GM12872 (cell line): ENCODE data around the gene ACSS3.

ENCODE experiments used
- TF ChIP-seq, protein P1 (sequence below): IDR thresholded peaks from 3 replicates; pipeline ENCODE4 v1.5.1; 2011; ENCODE audit warnings: low read depth, mild to moderate bottlenecking, low read length, moderate library complexity; ENCODE audit not compliant: insufficient read depth

ACSS3 gene

DNA sequence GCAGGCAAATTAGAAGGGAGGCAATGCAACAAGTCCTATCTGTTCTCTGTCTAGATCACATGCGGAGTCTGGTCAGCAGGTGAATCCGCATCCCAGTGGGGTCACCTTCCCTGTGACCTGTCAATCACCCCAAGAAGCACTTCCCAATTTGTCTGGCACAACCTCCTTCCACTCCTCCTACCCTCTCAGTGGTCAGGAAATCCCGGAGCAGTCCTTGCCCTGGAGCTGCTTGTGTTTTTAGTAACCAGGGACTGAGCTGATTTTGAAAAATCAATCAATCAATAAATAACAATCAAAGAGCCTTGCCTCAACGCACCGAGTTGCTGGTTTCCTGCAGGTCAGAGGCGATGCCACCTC, 572 bp upstream of the ACSS3 start:
- TF ChIP-seq, protein P1, sequence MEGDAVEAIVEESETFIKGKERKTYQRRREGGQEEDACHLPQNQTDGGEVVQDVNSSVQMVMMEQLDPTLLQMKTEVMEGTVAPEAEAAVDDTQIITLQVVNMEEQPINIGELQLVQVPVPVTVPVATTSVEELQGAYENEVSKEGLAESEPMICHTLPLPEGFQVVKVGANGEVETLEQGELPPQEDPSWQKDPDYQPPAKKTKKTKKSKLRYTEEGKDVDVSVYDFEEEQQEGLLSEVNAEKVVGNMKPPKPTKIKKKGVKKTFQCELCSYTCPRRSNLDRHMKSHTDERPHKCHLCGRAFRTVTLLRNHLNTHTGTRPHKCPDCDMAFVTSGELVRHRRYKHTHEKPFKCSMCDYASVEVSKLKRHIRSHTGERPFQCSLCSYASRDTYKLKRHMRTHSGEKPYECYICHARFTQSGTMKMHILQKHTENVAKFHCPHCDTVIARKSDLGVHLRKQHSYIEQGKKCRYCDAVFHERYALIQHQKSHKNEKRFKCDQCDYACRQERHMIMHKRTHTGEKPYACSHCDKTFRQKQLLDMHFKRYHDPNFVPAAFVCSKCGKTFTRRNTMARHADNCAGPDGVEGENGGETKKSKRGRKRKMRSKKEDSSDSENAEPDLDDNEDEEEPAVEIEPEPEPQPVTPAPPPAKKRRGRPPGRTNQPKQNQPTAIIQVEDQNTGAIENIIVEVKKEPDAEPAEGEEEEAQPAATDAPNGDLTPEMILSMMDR, result no peak

DNA sequence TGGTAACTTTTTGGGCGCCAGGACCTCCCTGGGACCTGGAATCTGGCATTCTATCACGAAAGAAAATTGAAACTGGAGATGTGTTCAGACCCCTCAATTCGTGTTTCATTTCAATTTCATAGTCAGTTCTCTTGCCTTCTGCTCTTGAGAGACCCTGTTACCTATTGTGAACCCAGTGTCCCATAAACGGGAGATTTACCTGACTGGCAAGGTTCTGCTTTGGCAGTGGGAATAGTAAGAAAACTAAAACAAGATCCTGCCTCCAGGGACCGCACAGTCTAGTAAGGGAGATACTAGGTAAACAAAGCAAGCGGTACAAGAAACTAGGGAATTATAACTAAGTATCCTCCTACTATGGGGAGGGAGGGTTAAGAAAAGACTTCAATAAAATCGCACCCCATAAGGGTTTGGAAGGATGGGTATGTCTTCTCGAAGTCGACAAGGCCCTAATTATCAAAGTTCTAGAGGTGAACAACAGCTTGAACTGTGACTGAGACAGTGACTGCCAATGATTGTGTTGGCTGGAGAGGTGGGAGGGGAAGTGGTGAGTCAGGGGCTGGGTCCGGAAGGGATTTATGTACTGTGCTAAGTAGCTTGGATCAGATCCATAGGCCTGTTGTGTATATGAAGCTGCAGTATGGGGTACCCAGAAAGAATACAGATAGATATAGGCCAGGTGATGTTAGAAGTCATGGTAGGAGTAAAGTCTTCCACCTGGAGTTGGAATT, 754 bp downstream of the ACSS3 start:
- TF ChIP-seq, protein P1, result no peak

DNA sequence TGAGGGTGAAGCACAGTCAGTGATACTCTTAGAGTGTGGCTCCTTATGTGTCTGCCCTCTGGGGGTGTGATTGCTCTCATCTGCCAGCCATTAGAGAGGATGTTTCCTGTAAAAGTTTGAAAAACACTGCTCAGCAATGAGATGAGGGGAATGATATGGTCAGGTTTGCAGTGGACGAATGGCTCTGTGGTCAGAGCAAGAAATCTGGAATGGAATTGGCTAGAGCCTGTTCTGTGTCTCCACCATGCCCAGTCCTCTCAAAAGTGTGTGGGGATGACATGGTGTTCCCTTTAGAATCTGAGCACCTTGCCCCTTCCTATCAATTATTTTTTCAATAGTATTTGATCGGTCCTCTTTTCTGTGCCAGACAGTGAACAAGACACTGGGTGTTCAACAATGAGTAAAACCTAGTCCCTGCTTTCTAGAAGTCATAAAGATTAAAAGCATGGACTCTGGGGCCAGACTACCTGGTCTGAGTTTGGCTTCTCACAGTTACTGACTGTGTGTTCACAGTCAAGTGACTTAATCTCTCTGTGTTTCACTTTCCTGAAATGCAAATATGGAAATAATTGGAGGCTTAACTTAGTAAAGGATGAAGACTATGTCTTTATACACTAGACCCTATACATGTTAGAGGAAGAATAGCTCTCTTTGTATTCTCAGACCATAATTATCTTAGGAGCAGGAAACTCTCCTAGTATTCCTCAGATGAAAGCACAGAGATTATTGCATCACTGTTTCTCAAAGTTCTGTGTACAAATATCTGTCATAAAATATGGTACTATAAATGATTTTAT, 1.6 kb downstream of the ACSS3 start:
- TF ChIP-seq, protein P1, result no peak

DNA sequence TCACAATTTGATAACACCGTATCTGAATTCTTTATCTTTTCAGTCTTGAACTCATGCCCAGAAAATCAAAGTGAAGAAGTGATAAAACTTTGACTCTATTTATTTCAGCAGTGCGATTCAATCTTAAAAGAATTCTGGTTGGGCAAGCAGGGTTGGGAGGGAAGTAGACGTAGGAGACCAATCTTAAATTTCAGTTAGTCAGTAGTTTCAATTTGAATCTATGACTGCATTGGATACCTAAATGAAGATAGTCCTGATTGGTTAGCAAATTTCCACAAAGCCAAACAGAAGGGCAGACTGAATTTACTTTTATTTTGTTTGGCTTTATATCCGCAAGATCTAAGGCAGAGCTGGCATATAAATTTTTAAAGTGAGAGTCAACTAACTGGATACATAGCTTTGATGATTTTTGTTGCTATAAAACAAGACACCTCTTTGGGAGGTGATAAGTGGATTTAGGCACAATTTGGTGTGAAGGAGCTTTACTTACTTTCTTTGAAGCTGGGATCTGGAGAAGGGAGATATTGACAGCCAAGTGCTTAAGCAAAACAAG, 2.6 kb downstream of the ACSS3 start:
- TF ChIP-seq, protein P1, result no peak

DNA sequence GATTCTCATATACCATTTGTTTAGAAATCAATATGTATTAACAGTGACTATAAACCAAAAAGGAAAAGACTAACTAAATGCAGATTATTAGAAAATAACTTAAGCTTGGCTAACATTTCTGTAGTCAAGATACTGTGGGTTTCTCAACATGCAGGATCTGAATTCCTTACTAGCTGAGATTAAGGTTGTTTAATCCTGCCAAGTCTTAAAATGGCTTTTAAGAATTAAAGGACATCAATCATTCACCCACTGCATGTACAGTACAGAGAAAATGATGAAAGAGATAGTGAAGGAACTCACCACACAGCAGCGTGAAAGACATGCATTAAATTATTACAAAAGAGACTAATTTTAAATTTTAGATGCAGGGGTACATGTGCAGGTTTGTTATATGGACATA, 3.8 kb downstream of the ACSS3 start:
- TF ChIP-seq, protein P1, result no peak

DNA sequence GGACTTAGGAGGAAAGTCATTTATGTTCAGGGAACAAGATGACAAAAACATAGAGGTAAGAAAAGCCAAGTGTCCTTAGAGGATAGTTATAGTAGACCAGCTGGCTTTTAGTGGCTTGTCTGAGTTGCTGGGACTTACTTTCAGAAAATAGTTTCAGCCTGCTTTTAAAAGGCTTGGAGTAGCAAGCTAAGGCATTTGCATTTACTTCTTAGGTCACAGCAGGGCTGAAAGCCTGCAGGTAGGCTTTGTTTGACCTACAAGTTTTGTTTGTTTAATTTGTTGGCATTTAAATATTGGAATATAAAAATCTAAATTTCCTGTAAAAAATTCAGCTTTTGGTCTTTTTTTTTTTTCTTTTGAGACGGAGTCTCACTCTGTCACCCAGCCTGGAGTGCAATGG, 5.1 kb downstream of the ACSS3 start:
- TF ChIP-seq, protein P1, result no peak

DNA sequence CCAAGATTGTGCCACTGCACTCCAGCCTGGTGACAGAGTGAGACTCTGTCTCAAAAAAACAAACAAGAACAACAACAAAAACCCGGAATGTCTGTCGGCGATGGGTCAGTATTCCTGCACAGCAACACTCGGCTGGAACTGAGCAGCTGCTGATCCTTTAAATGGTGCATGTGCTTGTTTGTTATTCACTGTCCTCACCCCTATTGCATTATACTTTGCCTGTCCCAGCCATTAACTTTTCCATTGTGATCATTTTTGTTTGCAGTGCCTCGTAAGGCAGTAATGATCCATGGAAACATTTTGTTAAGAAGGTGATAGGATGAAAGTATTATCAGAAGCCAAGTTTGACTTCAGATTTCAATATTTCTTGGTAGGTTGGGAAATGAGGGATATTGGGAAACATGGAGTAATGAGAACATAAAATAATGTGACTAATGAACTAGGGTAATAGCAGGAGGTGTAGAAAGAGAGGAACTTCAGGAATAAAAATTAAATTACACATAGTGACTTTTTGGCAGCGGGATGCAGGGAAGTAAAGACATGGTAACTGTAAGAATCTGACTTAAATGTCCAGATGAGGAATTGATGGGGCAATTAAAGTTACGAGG, 6.1 kb downstream of the ACSS3 start:
- TF ChIP-seq, protein P1, result no peak
